ENCODE data around the gene LTBP2. TPM values are rescaled to one million over a fixed set of nuclear protein-coding genes. Genes with fewer than 3 reads are reported as not detected.

LTBP2 gene
- total RNA-seq, 3 donors from 2014 or later, result 1.7 to 10.2 (median 3.0) TPM

DNA sequence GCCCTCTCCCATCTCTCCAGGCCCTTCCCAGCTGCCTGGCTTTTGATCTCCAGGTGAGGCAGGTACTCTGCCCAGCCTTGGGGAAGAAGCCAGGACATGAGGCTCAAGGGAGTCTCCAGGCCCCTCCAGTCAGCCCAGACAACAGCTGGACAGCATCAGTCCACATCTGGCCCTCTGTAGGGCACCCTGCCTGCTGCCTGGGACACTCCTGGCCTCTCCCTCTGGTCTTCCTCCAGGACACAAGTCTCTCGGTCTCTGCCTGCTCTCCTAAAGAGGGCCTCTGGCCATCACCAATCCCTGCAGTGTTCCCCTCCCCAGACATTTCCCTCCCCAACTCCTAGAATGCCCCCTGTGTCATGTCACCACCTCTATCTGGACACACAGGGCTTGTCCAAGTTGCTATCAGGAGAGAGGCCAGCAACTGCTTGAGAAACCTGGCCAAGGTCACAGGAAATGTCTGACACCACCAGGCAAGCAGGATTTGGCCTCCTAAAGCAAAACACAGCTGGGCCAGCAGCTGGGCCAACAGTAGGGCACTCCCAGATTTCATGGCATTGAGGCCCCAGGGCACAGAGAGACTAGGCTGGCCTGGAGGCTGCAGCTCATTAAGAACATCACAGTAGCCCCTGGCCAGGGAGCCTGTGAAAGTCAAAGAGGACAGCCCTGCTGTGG, 29.0 kb downstream of the LTBP2 start:
- TF ChIP-seq, protein P1, sequence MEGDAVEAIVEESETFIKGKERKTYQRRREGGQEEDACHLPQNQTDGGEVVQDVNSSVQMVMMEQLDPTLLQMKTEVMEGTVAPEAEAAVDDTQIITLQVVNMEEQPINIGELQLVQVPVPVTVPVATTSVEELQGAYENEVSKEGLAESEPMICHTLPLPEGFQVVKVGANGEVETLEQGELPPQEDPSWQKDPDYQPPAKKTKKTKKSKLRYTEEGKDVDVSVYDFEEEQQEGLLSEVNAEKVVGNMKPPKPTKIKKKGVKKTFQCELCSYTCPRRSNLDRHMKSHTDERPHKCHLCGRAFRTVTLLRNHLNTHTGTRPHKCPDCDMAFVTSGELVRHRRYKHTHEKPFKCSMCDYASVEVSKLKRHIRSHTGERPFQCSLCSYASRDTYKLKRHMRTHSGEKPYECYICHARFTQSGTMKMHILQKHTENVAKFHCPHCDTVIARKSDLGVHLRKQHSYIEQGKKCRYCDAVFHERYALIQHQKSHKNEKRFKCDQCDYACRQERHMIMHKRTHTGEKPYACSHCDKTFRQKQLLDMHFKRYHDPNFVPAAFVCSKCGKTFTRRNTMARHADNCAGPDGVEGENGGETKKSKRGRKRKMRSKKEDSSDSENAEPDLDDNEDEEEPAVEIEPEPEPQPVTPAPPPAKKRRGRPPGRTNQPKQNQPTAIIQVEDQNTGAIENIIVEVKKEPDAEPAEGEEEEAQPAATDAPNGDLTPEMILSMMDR (IDR thresholded peaks at IDR 0.05), result no peak
- ATAC-seq, result peak; percentile 26
- peak in 1 of 3 donors; percentile 31 for DNase-seq
- Histone ChIP-seq H3K4me3 (no peak overlapping the region), H3K9me3 (no peaks in the 10 kb centered on the region), H3K4me1 (ENCODE audit: low read depth) (no peaks in the 10 kb centered on the region), H3K36me3 (ENCODE audit: low read depth) (no peaks in the 10 kb centered on the region)
- intact Hi-C loops (cut with DNase I, micrococcal nuclease), result no loop called here

DNA sequence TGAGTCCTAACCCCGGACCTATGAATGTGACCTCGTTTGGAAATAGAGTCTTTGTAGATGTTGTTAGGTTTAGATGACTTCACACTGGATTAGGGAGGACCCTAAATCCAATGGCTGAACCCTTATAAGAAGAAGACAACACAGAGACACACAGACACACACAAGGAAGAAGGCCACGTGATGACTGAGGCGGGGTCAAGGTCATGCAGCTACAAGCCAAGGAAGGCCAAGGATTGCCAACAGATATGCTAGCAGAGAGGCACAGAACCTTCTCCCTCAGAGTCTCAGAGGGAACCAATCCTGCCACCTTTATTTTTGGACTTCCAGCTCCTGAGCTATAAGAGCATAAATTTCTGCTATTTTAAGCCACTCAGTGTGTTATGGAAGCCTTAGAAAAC, 31.8 kb downstream of the LTBP2 start:
- TF ChIP-seq, protein P1 (IDR thresholded peaks at IDR 0.05), result no peak
- ATAC-seq, result no peak
- H3K36me3 ChIP-seq (ENCODE audit: low read depth), result no peaks in the 10 kb centered on the region
- no peaks in the 10 kb centered on the region for H3K4me1 ChIP-seq (ENCODE audit: low read depth)
- DNase-seq, result peak in 1 of 3 donors; percentile 5
- no peak overlapping the region for H3K4me3 ChIP-seq
- intact Hi-C loops (cut with DNase I, micrococcal nuclease), result no loop called here
- no peaks in the 10 kb centered on the region for H3K9me3 ChIP-seq

DNA sequence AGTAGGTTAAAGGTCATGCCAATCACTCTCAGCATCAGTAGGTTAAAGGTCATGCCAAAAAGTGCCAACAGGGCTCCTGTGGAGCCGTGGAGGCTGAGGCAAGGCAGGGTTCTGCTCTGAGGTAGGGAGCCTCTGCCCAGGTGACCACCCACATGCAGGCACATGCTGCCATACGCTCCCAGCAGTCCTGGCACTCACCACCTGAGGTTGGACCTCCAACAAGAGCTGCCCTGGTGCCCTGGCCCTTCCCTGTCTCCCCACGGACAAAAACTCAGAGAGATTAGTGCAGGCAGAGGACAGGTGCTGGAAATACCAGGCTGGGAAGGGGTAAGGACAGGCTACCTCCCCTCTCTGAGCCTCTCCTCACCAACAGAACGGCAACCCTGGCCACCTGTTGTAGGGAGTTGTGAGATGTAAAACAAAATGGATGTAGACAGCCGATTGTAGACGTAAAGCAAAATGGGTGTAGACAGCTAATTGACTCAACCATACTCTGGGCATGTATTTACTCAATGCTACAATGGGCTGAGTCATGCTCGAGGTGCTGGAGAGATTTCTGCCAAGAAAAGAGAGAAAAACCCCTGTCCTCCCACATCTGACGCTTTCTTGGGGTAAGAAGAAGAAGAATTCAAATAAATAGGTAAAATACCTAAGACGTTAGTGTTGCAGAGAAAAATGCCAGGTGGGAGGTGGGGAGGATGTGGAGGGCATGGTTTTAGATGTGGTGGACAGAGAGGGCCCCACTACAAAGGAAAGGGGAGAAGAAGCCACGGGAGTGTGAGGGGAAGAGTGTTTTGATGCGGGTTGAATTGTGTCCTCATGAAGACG, 32.4 kb downstream of the LTBP2 start:
- Histone ChIP-seq H3K36me3 (ENCODE audit: low read depth) (no peaks in the 10 kb centered on the region), H3K9me3 (no peaks in the 10 kb centered on the region), H3K4me3 (no peak overlapping the region), H3K4me1 (ENCODE audit: low read depth) (no peaks in the 10 kb centered on the region)
- DNase-seq (peak in 1 of 3 donors; percentile 29), ATAC-seq (no peak)
- TF ChIP-seq, protein P1 (IDR thresholded peaks at IDR 0.05), result no peak
- intact Hi-C loops (cut with DNase I, micrococcal nuclease), result no loop called here

DNA sequence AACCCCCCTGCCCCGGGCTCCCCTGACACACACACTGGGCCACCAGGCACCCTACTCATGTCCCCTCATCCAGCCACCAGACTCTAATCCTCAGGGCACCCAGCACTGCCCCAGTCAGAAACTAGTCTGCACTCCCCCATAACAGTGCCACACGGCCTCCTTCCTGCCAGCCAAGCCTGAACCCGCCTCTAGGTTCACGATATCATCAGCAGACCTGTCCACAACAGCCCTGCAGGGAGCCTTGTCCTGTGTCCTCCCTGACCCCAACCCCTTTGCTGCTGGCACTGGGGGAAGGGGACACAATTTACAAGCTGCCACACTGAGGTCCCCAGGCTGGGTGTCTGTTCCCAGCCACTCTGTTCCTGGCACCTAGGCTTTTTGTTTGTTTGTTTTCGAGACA, 33.6 kb downstream of the LTBP2 start:
- DNase-seq (peak in 1 of 3 donors; percentile 23), ATAC-seq (no peak)
- TF ChIP-seq, protein P1 (IDR thresholded peaks at IDR 0.05), result no peak
- intact Hi-C loops (cut with DNase I, micrococcal nuclease), result no loop called here
- H3K9me3 ChIP-seq, result no peaks in the 10 kb centered on the region
- no peaks in the 10 kb centered on the region for H3K36me3 ChIP-seq (ENCODE audit: low read depth)
- H3K4me3 ChIP-seq, result no peak overlapping the region
- no peaks in the 10 kb centered on the region for H3K4me1 ChIP-seq (ENCODE audit: low read depth)

DNA sequence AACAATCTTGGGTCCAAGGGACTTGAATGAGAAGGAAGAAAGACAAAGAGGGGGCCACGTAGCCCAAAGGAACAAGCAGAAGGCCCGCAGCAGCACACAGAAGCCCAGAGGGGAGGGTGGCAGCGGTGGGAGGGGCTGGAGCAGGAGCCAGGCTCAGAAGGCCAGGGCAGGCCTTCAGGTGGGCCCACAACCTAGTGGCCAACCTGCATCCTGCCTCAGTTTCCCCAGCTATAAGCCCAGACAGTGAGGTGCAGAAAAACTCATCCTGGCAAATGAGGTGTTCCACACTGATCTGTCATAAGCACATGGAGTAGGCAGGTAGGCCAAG, 34.1 kb downstream of the LTBP2 start:
- no peak overlapping the region for H3K4me3 ChIP-seq
- TF ChIP-seq, protein P1 (IDR thresholded peaks at IDR 0.05), result no peak
- no peaks in the 10 kb centered on the region for H3K9me3 ChIP-seq
- H3K36me3 ChIP-seq (ENCODE audit: low read depth), result no peaks in the 10 kb centered on the region
- intact Hi-C loops (cut with DNase I, micrococcal nuclease), result no loop called here
- ATAC-seq, result no peak
- H3K4me1 ChIP-seq (ENCODE audit: low read depth), result no peaks in the 10 kb centered on the region
- peak in 1 of 3 donors; percentile 17 for DNase-seq

Measured in mucosa of descending colon (tissue), 3 donors.